K562 (cell line): ENCODE measurements around the gene COL28A1. TPM values are rescaled to one million over a fixed set of nuclear protein-coding genes. Genes with fewer than 3 reads are reported as not detected.

Experiments used
- ATAC-seq: fragments of 200-7000 bp; cut with Tn5 transposase; 3 replicates; pipeline ENCODE4 v1.9.1; 2020; ENCODE audit warnings: moderate library complexity
- BruUV-seq: library from RNA; stranded (reverse); fragments of 400-500 nt; replicated peaks from 2 replicates; lab custom pipeline; 2021; lab: Mats Ljungman, UMichigan
- CTCF ChIA-PET: fragments of 300-600 bp; formaldehyde crosslinking; extraction: SDS; loops from one replicate; lab custom pipeline; 2021; ENCODE audit warnings: low intra/inter-chr PET ratio; lab: Yijun Ruan, JAX
- POLR2A ChIA-PET: fragments of 300-600, 350-650 bp; sonication (Branson Sonifier 250); formaldehyde crosslinking; extraction: SDS; loops from one replicate; lab custom pipeline; 2021; ENCODE audit warnings: antibody characterized with exemption, inconsistent platforms; lab: Yijun Ruan, JAX
- DNase-seq, 4 experiments: peaks; one replicate each; pipeline versions ENCODE4 v3.0.0 to v3.0.0-alpha.2; 2011 to 2018; ENCODE audit warnings: low spot score in 3 of 4, mixed read lengths in 3 of 4; ENCODE audit errors: extremely low read depth in 1 of 4
- FAIRE-seq: peaks from 2 replicates; lab custom pipeline; 2011; peaks lifted over from hg19 to GRCh38; lab: Jason Lieb, UNC
- H2AFZ ChIP-seq: 2 replicates; pipeline ENCODE4 v1.6.0; 2011; ENCODE audit warnings: low read depth, low read length, control low read depth, inconsistent platforms
- H3K27ac ChIP-seq: fragments of 200-600 bp; 3 replicates; pipeline ENCODE4 v1.8.0; 2011; ENCODE audit warnings: low read depth, mild to moderate bottlenecking, control low read depth, inconsistent platforms, low read length, moderate library complexity, mixed read lengths; ENCODE audit errors: extremely low read depth
- H3K27me3 ChIP-seq, 2 experiments: fragments of 300-600 bp in 1 of 2; 2 replicates in 1 of 2; 3 replicates in 1 of 2; pipeline versions ENCODE4 v1.6.0 to v1.8.0; 2011; ENCODE audit warnings: inconsistent platforms in 2 of 2, low read length in 2 of 2, mild to moderate bottlenecking in 1 of 2, mixed read lengths in 1 of 2, moderate library complexity in 1 of 2; ENCODE audit not compliant: control insufficient read depth in 2 of 2, insufficient read depth in 2 of 2
- H3K36me3 ChIP-seq: fragments of 300-600 bp; 3 replicates; pipeline ENCODE4 v1.8.0; 2011; ENCODE audit warnings: mild to moderate bottlenecking, low read length, inconsistent platforms; ENCODE audit not compliant: control insufficient read depth, insufficient read depth
- H3K4me1 ChIP-seq, 2 experiments: fragments of 200-600 bp in 1 of 2; replicated peaks in 1 of 2; 2 replicates in 1 of 2; 3 replicates in 1 of 2; pipeline versions ENCODE4 v1.5.1 to v1.8.0; 2011; ENCODE audit warnings: inconsistent platforms in 2 of 2, low read length in 2 of 2, mild to moderate bottlenecking in 1 of 2, mixed read lengths in 1 of 2, moderate library complexity in 1 of 2; ENCODE audit not compliant: control insufficient read depth in 2 of 2, insufficient read depth in 2 of 2
- H3K4me2 ChIP-seq: 2 replicates; pipeline ENCODE4 v1.6.1; 2011; ENCODE audit warnings: low read length, control low read depth, inconsistent platforms, mixed read lengths; ENCODE audit not compliant: insufficient read depth
- H3K4me3 ChIP-seq: fragments of 200-600 bp; sonication (generic), shearing (Covaris generic); 2 replicates; pipeline ENCODE4 v1.5.1; 2016; ENCODE audit warnings: control low read depth, inconsistent platforms
- H3K79me2 ChIP-seq: fragments of 200-600 bp; 3 replicates; pipeline ENCODE4 v1.8.0; 2011; ENCODE audit warnings: low read length, inconsistent platforms; ENCODE audit not compliant: control insufficient read depth, insufficient read depth
- H3K9ac ChIP-seq, 2 experiments: 2 replicates each; pipeline versions ENCODE4 v1.6.0 to v1.6.1; 2011; ENCODE audit warnings: low read depth in 2 of 2, low read length in 2 of 2, control low read depth in 1 of 2, inconsistent platforms in 1 of 2, mild to moderate bottlenecking in 1 of 2, mixed read lengths in 1 of 2; ENCODE audit not compliant: insufficient read depth in 1 of 2
- H3K9me1 ChIP-seq: one replicate; pipeline ENCODE4 v1.6.0; 2011; ENCODE audit warnings: inconsistent platforms, mild to moderate bottlenecking, low read length, moderate library complexity; ENCODE audit not compliant: control insufficient read depth, insufficient read depth
- H3K9me3 ChIP-seq: replicated peaks from 2 replicates; pipeline ENCODE4 v1.5.1; 2011; ENCODE audit warnings: low read depth, low read length, inconsistent platforms; ENCODE audit not compliant: control insufficient read depth, insufficient read depth
- H4K20me1 ChIP-seq: replicated peaks from 2 replicates; pipeline ENCODE4 v1.6.1; 2011; ENCODE audit warnings: low read length, inconsistent platforms, mixed read lengths; ENCODE audit not compliant: control insufficient read depth, insufficient read depth
- ESRRA ChIP-seq: fragments of 450-650 bp; IDR thresholded peaks from 2 replicates; pipeline ENCODE4 v1.6.1; 2014; ENCODE audit warnings: low read depth, mild to moderate bottlenecking, moderate library complexity, borderline replicate concordance
- FOXK2 ChIP-seq, 2 experiments: fragments of 450-650 bp; IDR thresholded peaks in 1 of 2; conservative IDR thresholded peaks in 1 of 2; 2 replicates each; pipeline ENCODE4 v1.6.1; 2016; ENCODE audit warnings: low read depth in 2 of 2, mild to moderate bottlenecking in 1 of 2
- MEIS2 ChIP-seq: fragments of 450-650 bp; IDR thresholded peaks from 2 replicates; pipeline ENCODE4 v1.6.1; 2014; ENCODE audit warnings: mild to moderate bottlenecking; ENCODE audit not compliant: partially characterized antibody
- TFE3 ChIP-seq: fragments of 450-650 bp; formaldehyde crosslinking; IDR thresholded peaks from 2 replicates; pipeline ENCODE4 v1.4.0; 2020; ENCODE audit warnings: mild to moderate bottlenecking, mixed read lengths
- YBX1 ChIP-seq: fragments of 450-650 bp; IDR thresholded peaks from 2 replicates; pipeline ENCODE4 v1.7.1; 2016; ENCODE audit warnings: mild to moderate bottlenecking
- ZNF444 ChIP-seq: fragments of 250-450 bp; sonication (Bioruptor Pico); IDR thresholded peaks from 2 replicates; pipeline ENCODE4 v1.4.0; 2020; ENCODE audit warnings: mild to moderate bottlenecking, moderate library complexity
- ZSCAN32 ChIP-seq: fragments of 450-650 bp; formaldehyde crosslinking; IDR thresholded peaks from 2 replicates; pipeline ENCODE4 v1.4.0; 2020; ENCODE audit warnings: mild to moderate bottlenecking, moderate library complexity
- WGBS: fragments of 100-300 bp; shearing (Covaris generic); methylation state at CpG from one replicate; pipeline ENCODE4 v1.1.6; 2016; ENCODE audit warnings: low coverage, mixed read lengths; ENCODE audit not compliant: insufficient coverage; ENCODE audit errors: missing lambda C conversion rate; 5-methylcytosine and 5-hydroxymethylcytosine counted together
- in situ Hi-C: fragments of 300-500 bp; cut with MboI; formaldehyde crosslinking; loops from 4 replicates; pipeline ENCODE4 v1.15.0; 2018; ENCODE audit warnings: inconsistent platforms, mixed read lengths
- intact Hi-C: fragments of 100-400 bp; cut with micrococcal nuclease; formaldehyde crosslinking; loops from 2 replicates; pipeline ENCODE4 v1.14.2; 2022
- polyA plus RNA-seq, 8 experiments: library from polyadenylated mRNA; depleted of rRNA in 4 of 8; stranded (reverse) in 5 of 8; unstranded in 3 of 8; fragments of >200 nt; fragmentation: Nextera tagmentation in 2 of 8; fragmentation: Illumina TruSeq in 1 of 8; extraction: Ambion mirVana in 2 of 8; extraction: Trizol in 1 of 8; gene quantifications; 2 replicates each; pipeline versions ENCODE4 v1.2.1 to v1.2.3, GENCODE V29; 2011 to 2014; ENCODE audit warnings: inconsistent platforms in 1 of 8, missing spikeins in 1 of 8
- total RNA-seq, 7 experiments: library from RNA; depleted of rRNA in 6 of 7; stranded (reverse); fragments of >200 nt in 6 of 7; fragmentation: Illumina TruSeq in 2 of 7; extraction: Trizol in 2 of 7; gene quantifications; 2 replicates each; pipeline versions ENCODE4 v1.2.1 to v1.2.3, GENCODE V29; 2011 to 2021; ENCODE audit warnings: low replicate concordance in 1 of 7
- TF ChIP-seq, protein P1 (sequence below): conservative IDR thresholded peaks from 2 replicates; pipeline ENCODE4 v1.6.1; 2011; ENCODE audit warnings: low read depth, mild to moderate bottlenecking, low read length; ENCODE audit not compliant: control insufficient read depth

COL28A1 gene
- total and polyA plus RNA-seq, 9 of the 15 experiments (the other 6 are each of a cell fraction or from before 2014, with no cell fraction given): 0.03 to 0.13 (median 0.05) TPM; not detected in 3

DNA sequence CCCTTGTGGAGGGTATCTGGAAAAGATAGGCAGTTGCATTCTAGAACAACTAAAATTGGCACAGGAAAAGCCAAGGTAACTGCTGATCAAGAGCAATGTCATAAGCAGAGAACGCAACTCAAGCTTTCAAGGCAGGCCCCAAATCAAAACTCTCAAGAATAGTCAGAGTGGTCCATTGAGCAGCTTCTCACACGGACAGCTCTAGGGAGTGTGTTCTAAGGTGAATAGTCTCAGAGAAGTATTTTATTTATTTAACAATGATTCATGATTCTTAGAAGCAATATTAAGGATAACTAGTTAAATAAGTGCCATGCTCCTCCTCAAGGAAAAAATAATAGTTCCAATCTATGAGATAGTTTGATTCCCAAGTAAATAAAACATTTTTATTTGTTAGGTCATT is 83.0 kb downstream of the COL28A1 start:
- no peaks in the 10 kb centered on the region for H3K79me2 ChIP-seq
- no peaks in the 10 kb centered on the region for H3K36me3 ChIP-seq
- TF ChIP-seq, protein P1, sequence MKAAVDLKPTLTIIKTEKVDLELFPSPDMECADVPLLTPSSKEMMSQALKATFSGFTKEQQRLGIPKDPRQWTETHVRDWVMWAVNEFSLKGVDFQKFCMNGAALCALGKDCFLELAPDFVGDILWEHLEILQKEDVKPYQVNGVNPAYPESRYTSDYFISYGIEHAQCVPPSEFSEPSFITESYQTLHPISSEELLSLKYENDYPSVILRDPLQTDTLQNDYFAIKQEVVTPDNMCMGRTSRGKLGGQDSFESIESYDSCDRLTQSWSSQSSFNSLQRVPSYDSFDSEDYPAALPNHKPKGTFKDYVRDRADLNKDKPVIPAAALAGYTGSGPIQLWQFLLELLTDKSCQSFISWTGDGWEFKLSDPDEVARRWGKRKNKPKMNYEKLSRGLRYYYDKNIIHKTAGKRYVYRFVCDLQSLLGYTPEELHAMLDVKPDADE: no peak
- no peak for TF ChIP-seq FOXK2 (conservative IDR thresholded peaks at IDR 0.05 in 1 of 2, IDR thresholded peaks at IDR 0.05 in 1 of 2; ENCODE audit: low read depth in 2 of 2)
- TF ChIP-seq ZNF444 (CRISPR knock-in tag): no peak
- TF ChIP-seq, all 486 proteins: peak for 0
- Histone ChIP-seq H3K4me1 (no peaks in the 10 kb centered on the region), H3K27me3 (no peaks in the 10 kb centered on the region), H3K9me1 (no peaks in the 10 kb centered on the region), H3K4me2 (no peak overlapping the region), H3K9ac (no peak overlapping the region), H3K9me3 (peaks cover 1% of the 10 kb centered on the region; the same call in 1 of the 2 replicates), H3K27ac (no peak overlapping the region), H2AFZ (no peak overlapping the region), H4K20me1 (no peaks in the 10 kb centered on the region), H3K4me3 (no peak overlapping the region)
- 19% methylated on average over 2 of the region's 2 CpGs for WGBS
- ChIA-PET CTCF (no interaction called here), POLR2A (no interaction called here)
- no TSS peak for BruUV-seq
- in situ Hi-C loops (no loop called here), intact Hi-C loops (no loop called here)
- DNase-seq: no peak
- no peak for FAIRE-seq
- no peak for ATAC-seq

- H4K20me1 ChIP-seq: no peaks in the 10 kb centered on the region
- intact Hi-C loops: no loop called here
- ChIA-PET CTCF (no interaction called here), POLR2A (no interaction called here)
- H3K4me1 ChIP-seq: no peaks in the 10 kb centered on the region
- no peaks in the 10 kb centered on the region for H3K36me3 ChIP-seq
- no peak overlapping the region for H3K27ac ChIP-seq
- no peaks in the 10 kb centered on the region for H3K79me2 ChIP-seq
- H3K4me2 ChIP-seq: no peak overlapping the region
- no peak overlapping the region for H2AFZ ChIP-seq
- TF ChIP-seq ESRRA: no peak
- no peak for TF ChIP-seq ZSCAN32 (CRISPR knock-in tag)
- TF ChIP-seq YBX1: no peak
- no peak for TF ChIP-seq MEIS2
- TF ChIP-seq TFE3 (CRISPR knock-in tag): no peak
- H3K9ac ChIP-seq: no peak overlapping the region
- no peak for FAIRE-seq
- ATAC-seq: no peak
- WGBS: 12% methylated on average over 3 of the region's 3 CpGs
- peaks cover 2% of the 10 kb centered on the region; the same call in 1 of the 2 replicates for H3K9me3 ChIP-seq
- H3K4me3 ChIP-seq: no peak overlapping the region
- H3K27me3 ChIP-seq: no peaks in the 10 kb centered on the region
- in situ Hi-C loops: no loop called here
- H3K9me1 ChIP-seq: no peaks in the 10 kb centered on the region
- no peak for DNase-seq
- no TSS peak for BruUV-seq
Observed at GRCh38 chr7:7452119-7452518, 83.6 kb downstream of the COL28A1 start.
